ENCODE results near the gene MBD3L4.
"Not testable (repeated sequence)": the region's sequence is repeated elsewhere in the genome, so short reads cannot be mapped to it uniquely, and the experiment has no call there.

MBD3L4 gene

DNA sequence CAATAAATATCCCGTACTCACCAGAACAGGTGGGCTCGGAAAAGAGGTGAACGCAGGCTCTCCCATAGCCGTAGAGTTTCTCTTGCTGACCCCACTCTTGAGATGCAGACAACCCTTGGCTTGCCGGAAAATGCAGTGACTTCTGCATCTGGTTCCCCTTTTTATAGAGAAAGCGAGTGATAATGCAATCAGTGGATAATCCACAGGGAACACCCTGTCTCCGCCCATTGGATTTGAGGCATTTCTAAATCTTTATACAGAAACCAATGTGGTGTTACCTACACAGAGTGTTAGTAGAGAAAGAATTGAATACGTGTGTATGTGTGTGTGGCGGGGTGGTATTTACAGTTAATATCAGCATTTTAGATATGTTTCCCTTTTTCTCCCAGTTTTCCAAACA, at the start of gene MBD3L4:
Gene MBD3L4, minus strand, starts transcription at position 101 of the 400 bp plus-strand sequence. Its CDS starts 35 bp downstream, at position 66.
- not testable (repeated sequence) for DNase-seq

GRCh38 chr19:7088999-7089398, 49.0 kb upstream of the MBD3L4 start:
- no peak for DNase-seq

DNA sequence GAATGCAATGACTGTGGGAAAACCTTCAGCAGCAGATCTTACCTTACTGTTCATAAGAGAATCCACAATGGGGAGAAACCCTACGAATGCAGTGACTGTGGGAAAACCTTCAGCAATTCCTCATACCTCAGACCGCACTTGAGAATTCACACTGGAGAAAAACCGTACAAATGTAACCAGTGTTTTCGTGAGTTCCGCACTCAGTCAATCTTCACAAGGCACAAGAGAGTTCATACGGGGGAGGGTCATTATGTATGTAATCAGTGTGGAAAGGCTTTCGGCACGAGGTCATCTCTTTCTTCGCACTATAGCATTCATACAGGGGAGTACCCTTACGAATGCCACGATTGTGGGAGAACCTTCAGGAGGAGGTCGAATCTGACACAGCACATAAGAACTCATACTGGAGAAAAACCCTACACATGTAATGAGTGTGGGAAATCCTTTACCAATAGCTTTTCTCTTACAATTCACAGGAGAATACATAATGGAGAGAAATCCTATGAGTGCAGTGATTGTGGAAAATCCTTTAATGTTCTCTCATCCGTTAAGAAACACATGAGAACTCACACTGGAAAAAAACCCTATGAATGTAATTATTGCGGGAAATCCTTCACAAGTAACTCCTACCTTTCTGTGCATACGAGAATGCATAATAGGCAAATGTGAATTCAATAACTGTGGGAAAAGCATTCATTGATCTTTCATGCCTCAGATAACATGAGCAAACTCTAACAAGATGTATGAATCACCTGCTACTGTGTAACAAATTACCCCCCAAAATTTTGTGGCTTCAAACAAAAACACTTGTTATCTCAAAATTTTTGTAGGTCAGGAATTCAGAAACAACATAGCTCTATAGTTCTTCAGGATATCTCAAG, 43.3 kb upstream of the MBD3L4 start:
- DNase-seq = no peak

DNA sequence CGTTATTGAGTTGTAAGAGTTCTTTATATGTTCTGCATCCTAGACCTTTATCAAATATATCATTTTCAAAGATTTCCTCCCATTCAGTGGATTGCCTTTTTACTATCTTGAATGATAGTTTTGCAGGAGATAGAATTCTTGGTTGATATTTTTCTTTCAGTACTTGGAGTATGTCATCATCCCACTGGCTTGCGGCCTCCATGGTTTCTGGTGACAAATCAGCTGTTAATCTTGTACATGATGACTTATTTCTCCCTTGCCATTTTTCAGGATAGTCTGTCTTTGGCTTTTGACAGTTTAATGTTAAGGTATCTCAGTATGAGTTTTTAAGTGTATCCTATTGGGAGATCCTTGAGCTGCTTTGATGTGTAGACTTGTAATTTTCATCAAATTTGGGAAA, 38.0 kb upstream of the MBD3L4 start:
- DNase-seq = no peak

GRCh38 chr19:7076151-7076550, 36.2 kb upstream of the MBD3L4 start:
- DNase-seq = no peak

DNA sequence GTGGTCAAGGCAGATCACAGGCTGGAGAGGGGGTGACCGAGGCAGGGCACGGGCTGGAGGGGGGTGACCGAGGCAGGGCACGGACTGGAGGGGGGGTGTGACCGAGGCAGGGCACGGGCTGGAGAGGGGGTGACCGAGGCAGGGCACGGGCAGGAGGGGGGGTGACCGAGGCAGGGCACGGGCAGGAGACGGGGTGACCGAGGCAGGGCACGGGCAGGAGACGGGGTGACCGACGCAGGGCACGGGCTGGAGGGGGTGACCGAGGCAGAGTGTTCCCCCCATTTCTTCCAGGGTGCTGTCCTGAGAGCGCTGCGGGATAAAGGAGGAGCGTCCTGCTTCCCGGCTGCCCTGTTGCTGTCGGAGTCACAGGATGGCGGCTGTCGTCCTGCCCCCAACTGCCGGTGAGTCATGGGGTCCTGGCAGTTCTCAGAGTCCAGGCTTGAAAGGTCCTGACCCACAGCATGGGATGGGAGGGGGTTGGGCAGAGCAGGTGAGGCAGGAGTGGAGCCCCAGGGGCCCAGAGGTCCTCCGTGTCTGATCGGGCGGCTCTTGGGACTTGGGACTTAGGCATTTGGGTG, 34.8 kb upstream of the MBD3L4 start:
- no peak for DNase-seq

DNA sequence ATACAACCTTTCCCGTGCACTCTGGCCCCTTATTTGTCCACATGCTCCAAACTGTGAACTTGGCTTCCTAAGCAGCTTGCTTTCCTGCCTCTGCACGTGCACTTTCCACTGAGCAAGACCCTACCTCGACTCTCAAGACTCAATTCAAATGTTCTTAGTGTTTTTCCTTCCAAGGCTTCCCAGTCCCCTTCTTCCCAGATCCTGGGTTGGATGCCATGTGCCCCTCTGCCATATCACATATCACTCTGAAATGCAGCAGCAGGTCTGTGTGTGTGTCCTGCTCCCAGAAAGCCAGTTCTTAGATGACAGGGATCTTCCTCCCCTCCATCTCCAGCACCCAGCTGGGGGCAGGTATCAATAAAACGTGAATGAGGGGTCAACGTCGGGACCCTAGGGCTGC, 32.6 kb upstream of the MBD3L4 start:
- no peak for DNase-seq

- DNase-seq = no peak
Observed at GRCh38 chr19:7069904-7070226, 29.9 kb upstream of the MBD3L4 start.

DNA sequence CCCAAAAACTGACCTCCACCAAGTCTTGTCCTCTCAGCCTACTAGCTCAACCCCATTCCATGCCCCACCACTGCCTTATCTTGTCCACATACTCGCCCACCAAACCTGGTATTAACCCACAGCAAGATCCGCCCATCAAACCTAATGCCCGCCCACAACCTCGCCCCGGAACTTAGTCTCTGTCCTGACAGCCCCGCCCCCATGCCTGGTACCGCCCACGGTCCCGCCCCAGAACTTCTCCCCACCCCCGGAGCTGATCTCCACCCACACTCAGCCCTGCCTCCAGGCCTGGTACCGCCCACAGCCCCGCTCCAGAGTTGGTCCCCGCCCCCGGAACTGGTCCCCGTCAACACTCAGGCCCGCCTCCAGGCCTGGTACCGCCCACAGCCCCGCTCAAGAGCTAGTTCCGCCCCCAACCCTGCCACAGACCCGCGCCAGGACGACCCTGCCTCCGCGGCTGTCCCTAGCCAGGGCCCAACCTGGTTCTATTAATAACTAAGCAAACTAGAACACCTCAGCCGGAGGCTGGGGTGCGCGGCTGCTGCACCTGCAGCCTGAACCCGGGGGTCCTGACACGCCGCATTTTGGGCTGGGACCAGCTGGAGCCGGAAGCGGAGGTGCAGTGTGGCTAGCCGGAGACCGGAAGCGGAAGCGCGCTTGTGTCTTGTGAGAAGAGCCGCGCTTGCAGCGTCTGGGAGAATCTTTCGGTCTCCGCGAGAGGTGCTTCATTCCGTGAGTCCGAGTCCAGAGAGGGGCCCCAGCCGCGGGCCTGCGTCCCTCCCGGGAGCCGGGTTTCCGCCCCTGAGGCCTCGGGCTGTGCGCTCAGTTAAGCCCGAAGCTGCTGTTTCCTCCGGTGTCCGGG, 29.3 kb upstream of the MBD3L4 start, which contains the start of gene ZNF557:
Gene ZNF557, plus strand, starts transcription at position 662 of the 862 bp plus-strand sequence. CDS start 5,372 bp downstream, outside the sequence.
- peak; percentile 79 to 82 for DNase-seq

- DNase-seq = no peak
Observed at GRCh38 chr19:7068599-7068998, 28.6 kb upstream of the MBD3L4 start.

DNA sequence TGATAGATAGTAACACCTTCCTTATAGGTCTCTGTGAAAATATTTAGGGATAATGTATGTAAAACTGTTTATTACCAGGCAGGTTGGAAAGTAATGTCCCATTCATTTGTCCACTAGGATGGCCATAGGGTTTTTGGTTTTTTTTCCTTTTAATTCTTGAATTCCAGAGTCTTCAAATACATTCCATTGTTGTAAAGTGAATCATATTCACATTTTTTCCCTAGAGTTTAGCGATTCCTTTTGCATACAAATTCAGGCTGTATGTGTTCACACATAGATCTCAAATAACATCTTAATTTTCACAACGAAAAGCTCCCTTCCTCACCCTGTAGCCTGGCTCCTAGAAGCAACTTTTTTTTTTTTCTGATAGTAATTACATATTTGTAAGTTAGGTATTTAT, 27.7 kb upstream of the MBD3L4 start:
- DNase-seq = no peak

DNA sequence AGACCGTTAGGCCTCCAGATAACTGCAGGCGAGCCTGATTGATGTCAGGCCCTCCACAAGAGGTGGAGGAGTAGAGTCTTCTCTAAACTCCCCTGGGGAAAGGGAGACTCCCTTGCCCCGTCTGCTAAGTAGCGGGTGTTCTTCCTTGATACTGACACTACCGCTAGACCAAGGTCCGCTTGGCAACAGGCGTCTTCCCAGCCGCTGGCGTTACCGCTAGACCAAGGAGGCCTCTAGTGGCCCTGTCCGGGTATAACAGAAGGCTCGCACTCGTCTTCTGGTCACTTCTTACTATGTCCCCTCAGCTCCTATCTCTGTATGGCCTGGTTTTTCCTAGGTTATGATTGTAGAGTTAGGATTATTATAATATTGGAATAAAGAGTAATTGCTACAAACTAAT, 27.1 kb upstream of the MBD3L4 start:
- not testable (repeated sequence) for DNase-seq

- DNase-seq = no peak
Observed at GRCh38 chr19:7063764-7064418, 23.9 kb upstream of the MBD3L4 start.

GRCh38 chr19:7063339-7063738, 23.4 kb upstream of the MBD3L4 start:
- DNase-seq = no peak

DNA sequence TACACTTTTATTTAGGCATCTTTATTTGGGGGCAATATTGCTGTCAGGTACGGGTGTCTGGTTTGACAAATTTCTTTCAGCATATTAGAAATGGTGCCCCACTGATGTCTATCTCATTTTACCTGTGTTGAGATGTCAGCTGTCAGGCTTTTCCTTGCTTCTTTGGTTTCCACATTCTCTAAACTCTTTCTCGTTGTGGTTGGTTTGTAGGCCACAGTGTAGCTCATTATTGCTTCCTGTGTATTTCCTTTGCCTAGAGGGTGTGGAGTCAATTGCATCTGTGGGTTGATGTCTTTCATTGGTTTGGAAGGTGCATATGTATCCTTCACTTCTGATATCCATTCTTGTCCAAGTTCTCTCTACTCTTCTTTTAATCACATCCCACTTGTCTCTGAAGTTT, 20.0 kb upstream of the MBD3L4 start:
- not testable (repeated sequence) for DNase-seq

- not testable (repeated sequence) for DNase-seq
Observed at GRCh38 chr19:7058576-7058975, 18.6 kb upstream of the MBD3L4 start, which contains the start of gene MBD3L3. Gene MBD3L3 (minus strand): TSS chr19:7058676. CDS start chr19:7058605, 71 bp downstream.

DNA sequence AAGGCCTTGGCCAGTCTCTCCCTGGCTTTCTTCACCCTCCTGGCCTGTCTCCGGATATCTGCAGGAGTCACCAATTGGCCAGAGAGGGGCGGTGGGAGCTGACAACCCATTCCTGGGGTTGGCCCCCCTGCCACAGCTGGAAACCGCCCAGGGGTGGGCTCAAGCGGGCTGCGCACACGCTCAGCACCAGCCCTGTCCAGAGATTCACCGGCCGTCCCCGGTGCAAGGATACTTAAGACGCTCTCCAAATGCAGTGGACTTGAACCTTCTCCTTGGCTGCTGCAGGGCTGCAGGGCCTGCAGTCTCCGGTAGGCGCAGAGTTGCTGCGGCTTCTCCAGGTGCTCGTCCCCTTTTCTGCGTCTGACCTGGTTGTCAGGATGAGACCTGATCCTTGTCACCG, 16.4 kb upstream of the MBD3L4 start:
- not testable (repeated sequence) for DNase-seq

DNA sequence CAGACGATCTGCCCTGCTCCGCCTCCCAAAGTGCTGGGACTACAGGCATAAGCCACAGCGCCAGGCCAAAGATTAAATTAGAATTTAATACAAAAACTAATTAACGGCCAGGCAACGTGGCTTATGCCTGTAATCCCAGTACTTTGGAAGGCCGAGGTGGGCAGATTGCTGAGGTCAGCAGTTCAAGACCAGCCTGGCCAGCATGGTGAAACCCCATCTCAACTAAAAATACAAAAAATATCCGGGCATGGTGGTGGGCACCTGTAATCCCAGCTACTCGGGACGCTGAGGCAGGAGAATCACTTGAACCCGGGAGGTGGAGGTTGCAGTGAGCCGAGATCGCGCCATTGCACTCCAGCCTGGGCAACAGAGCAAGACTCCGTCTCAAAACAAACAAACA, 15.7 kb upstream of the MBD3L4 start:
- not testable (repeated sequence) for DNase-seq

DNA sequence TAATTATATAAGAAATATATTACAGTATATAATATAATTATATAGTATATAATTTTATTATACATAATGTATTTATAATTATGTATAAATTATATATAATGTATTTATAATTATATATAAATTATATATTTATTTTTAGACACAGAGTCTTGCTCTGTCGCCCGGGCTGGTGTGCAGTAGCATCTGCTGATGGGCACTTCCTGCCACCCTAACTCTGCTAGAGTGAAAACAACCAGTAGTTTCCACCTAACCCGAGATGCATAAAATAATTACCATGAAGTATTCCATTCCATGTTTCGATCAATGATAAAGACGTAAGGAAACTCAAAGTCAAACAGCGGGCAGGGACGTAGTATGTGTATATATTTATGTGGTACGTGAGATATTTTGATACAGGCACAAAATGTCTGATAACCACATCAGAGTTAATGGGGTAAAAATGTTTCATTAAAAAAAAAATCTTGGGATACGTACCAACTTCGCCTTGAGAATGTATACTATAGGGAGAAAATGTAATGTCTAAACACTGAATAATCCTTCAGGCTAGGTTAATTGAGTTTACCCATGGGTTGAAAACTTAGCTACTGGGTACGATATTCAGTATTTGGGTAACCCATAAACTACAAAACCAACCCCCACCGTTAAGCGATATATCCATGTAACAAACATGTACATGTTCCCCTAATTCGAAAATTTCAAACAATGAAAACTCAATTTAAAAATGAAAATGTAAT, 14.8 kb upstream of the MBD3L4 start:
- not testable (repeated sequence) for DNase-seq

GRCh38 chr19:7052896-7053295, 12.9 kb upstream of the MBD3L4 start:
- DNase-seq = not testable (repeated sequence)

- not testable (repeated sequence) for DNase-seq
Observed at GRCh38 chr19:7051421-7051820, 11.4 kb upstream of the MBD3L4 start.

GRCh38 chr19:7049021-7049420, 9.0 kb upstream of the MBD3L4 start, which contains the start of gene MBD3L2:
Gene MBD3L2 (plus strand): TSS chr19:7049321. CDS start chr19:7049374, 53 bp downstream.
- not testable (repeated sequence) for DNase-seq
